Stimulated activated naive B cell treated with anti-CD40 and anti-IgM and Interleukin-4, amounts not matched to agents 10 μg/mL and 1 μg/mL and 100 μg/mL, for 72 hours (primary cell): ENCODE data around the gene EFR3B.
A peak's percentile ranks its signal among the peaks of the same experiment; 100 is the strongest.

Source experiments
- ATAC-seq, 2 donors: fragments of 150-1000 bp; cut with Tn5 transposase; replicated peaks; 2 replicates each; pipeline ENCODE4 v1.10.0; 2021; ENCODE audit warnings: moderate library complexity in 1 of 2
- DNase-seq: peaks from one replicate; pipeline ENCODE4 v3.0.0; 2021
- H3K27ac Mint-ChIP-seq: one replicate; pipeline ENCODE4 v1.8.0; 2022; ENCODE audit warnings: mild to moderate bottlenecking, mixed read lengths
- H3K27me3 Mint-ChIP-seq, 2 donors: one replicate each; pipeline ENCODE4 v1.8.0; 2022; ENCODE audit warnings: mixed read lengths in 2 of 2
- H3K36me3 Mint-ChIP-seq, 2 donors: one replicate each; pipeline ENCODE4 v1.8.0; 2022; ENCODE audit warnings: mixed read lengths in 2 of 2, mild to moderate bottlenecking in 1 of 2
- H3K4me1 Mint-ChIP-seq, 2 donors: one replicate each; pipeline ENCODE4 v1.8.0; 2022; ENCODE audit warnings: mixed read lengths in 2 of 2, mild to moderate bottlenecking in 1 of 2
- H3K4me3 Mint-ChIP-seq, 2 donors: one replicate each; pipeline ENCODE4 v1.8.0; 2022; ENCODE audit warnings: mild to moderate bottlenecking in 2 of 2, mixed read lengths in 2 of 2, moderate library complexity in 1 of 2
- H3K9me3 Mint-ChIP-seq, 2 donors: one replicate each; pipeline ENCODE4 v1.8.0; 2022; ENCODE audit warnings: mixed read lengths in 2 of 2, mild to moderate bottlenecking in 1 of 2

Gene EFR3B

GRCh38 chr2:25044011-25044410 lies 2.1 kb downstream of the EFR3B start:
- peaks cover 23 to 39% of the 10 kb centered on the region in 2 donors for H3K4me1 Mint-ChIP-seq
- ATAC-seq (no peak), DNase-seq (no peak)
- H3K9me3 Mint-ChIP-seq: no peaks in the 10 kb centered on the region
- H3K27me3 Mint-ChIP-seq: peaks cover 32 to 44% of the 10 kb centered on the region in 2 donors
- peak overlapping the region; percentile 20 for H3K27ac Mint-ChIP-seq
- no peaks in the 10 kb centered on the region for H3K36me3 Mint-ChIP-seq
- peak overlapping the region in 1 of 2 donors; percentile 33 for H3K4me3 Mint-ChIP-seq

- DNase-seq (peak; percentile 32), ATAC-seq (peak; percentile 23 to 38)
- H3K9me3 Mint-ChIP-seq: no peaks in the 10 kb centered on the region
- H3K4me1 Mint-ChIP-seq: peaks cover 23 to 39% of the 10 kb centered on the region in 2 donors
- H3K27me3 Mint-ChIP-seq: peaks cover 35 to 48% of the 10 kb centered on the region in 2 donors
- peak overlapping the region in 1 of 2 donors; percentile 15 for H3K4me3 Mint-ChIP-seq
- no peak overlapping the region for H3K27ac Mint-ChIP-seq
- H3K36me3 Mint-ChIP-seq: no peaks in the 10 kb centered on the region
Measured at GRCh38 chr2:25044990-25045389, 3.1 kb downstream of the EFR3B start.

- Mint-ChIP-seq H3K27ac (no peak overlapping the region), H3K4me1 (peaks cover 9% of the 10 kb centered on the region in 2 donors), H3K9me3 (no peaks in the 10 kb centered on the region), H3K36me3 (no peaks in the 10 kb centered on the region), H3K27me3 (peaks cover 14 to 23% of the 10 kb centered on the region in 2 donors), H3K4me3 (no peak overlapping the region)
- no peak for DNase-seq
- no peak for ATAC-seq
Measured at GRCh38 chr2:25049422-25049821, 7.5 kb downstream of the EFR3B start.

- Mint-ChIP-seq H3K4me3 (no peak overlapping the region), H3K9me3 (no peaks in the 10 kb centered on the region), H3K4me1 (peaks cover 2 to 3% of the 10 kb centered on the region in 2 donors), H3K36me3 (no peaks in the 10 kb centered on the region), H3K27me3 (peaks cover 7 to 17% of the 10 kb centered on the region in 2 donors), H3K27ac (no peak overlapping the region)
- no peak for DNase-seq
- ATAC-seq: no peak
Measured at GRCh38 chr2:25050128-25050527, 8.3 kb downstream of the EFR3B start.

- Mint-ChIP-seq H3K36me3 (no peaks in the 10 kb centered on the region), H3K27me3 (peaks cover 5 to 9% of the 10 kb centered on the region in 2 donors), H3K27ac (no peak overlapping the region), H3K4me1 (peaks cover 0 to 2% of the 10 kb centered on the region in 2 donors), H3K4me3 (no peak overlapping the region), H3K9me3 (no peaks in the 10 kb centered on the region)
- ATAC-seq (no peak), DNase-seq (no peak)
Measured at GRCh38 chr2:25053041-25053440, 11.2 kb downstream of the EFR3B start.

GRCh38 chr2:25054720-25055119 lies 12.8 kb downstream of the EFR3B start:
- no peak for DNase-seq
- H3K9me3 Mint-ChIP-seq: no peaks in the 10 kb centered on the region
- H3K27ac Mint-ChIP-seq: no peak overlapping the region
- H3K27me3 Mint-ChIP-seq: peaks cover 0 to 5% of the 10 kb centered on the region in 2 donors
- H3K4me1 Mint-ChIP-seq: peaks cover 0 to 2% of the 10 kb centered on the region in 2 donors
- ATAC-seq: no peak
- H3K36me3 Mint-ChIP-seq: no peaks in the 10 kb centered on the region
- H3K4me3 Mint-ChIP-seq: no peak overlapping the region

GRCh38 chr2:25055376-25055920 lies 13.6 kb downstream of the EFR3B start:
- no peaks in the 10 kb centered on the region for H3K4me1 Mint-ChIP-seq
- H3K4me3 Mint-ChIP-seq: no peak overlapping the region
- H3K27ac Mint-ChIP-seq: no peak overlapping the region
- DNase-seq: no peak
- peaks cover 0 to 5% of the 10 kb centered on the region in 2 donors for H3K27me3 Mint-ChIP-seq
- H3K9me3 Mint-ChIP-seq: no peaks in the 10 kb centered on the region
- H3K36me3 Mint-ChIP-seq: no peaks in the 10 kb centered on the region
- no peak for ATAC-seq

GRCh38 chr2:25056098-25056821 lies 14.4 kb downstream of the EFR3B start:
- ATAC-seq (no peak), DNase-seq (no peak)
- Mint-ChIP-seq H3K27ac (no peak overlapping the region), H3K4me1 (no peaks in the 10 kb centered on the region), H3K36me3 (no peaks in the 10 kb centered on the region), H3K27me3 (peaks cover 0 to 5% of the 10 kb centered on the region in 2 donors), H3K4me3 (no peak overlapping the region), H3K9me3 (no peaks in the 10 kb centered on the region)

- DNase-seq: no peak
- Mint-ChIP-seq H3K27me3 (no peaks in the 10 kb centered on the region), H3K4me1 (peaks cover 5 to 10% of the 10 kb centered on the region in 2 donors), H3K9me3 (peaks cover 6 to 10% of the 10 kb centered on the region in 2 donors), H3K4me3 (no peak overlapping the region), H3K36me3 (no peaks in the 10 kb centered on the region), H3K27ac (no peak overlapping the region)
- ATAC-seq: no peak
Measured at GRCh38 chr2:25062511-25062917, 20.6 kb downstream of the EFR3B start.

GRCh38 chr2:25063876-25064660 lies 22.2 kb downstream of the EFR3B start:
- H3K9me3 Mint-ChIP-seq: peaks cover 6 to 10% of the 10 kb centered on the region in 2 donors
- no peak overlapping the region for H3K27ac Mint-ChIP-seq
- ATAC-seq: no peak
- no peaks in the 10 kb centered on the region for H3K36me3 Mint-ChIP-seq
- no peak for DNase-seq
- no peak overlapping the region for H3K4me3 Mint-ChIP-seq
- no peaks in the 10 kb centered on the region for H3K27me3 Mint-ChIP-seq
- H3K4me1 Mint-ChIP-seq: peaks cover 5 to 10% of the 10 kb centered on the region in 2 donors

GRCh38 chr2:25065768-25066167 lies 23.9 kb downstream of the EFR3B start:
- H3K4me3 Mint-ChIP-seq: no peak overlapping the region
- no peaks in the 10 kb centered on the region for H3K27me3 Mint-ChIP-seq
- H3K4me1 Mint-ChIP-seq: peaks cover 5 to 10% of the 10 kb centered on the region in 2 donors
- no peak for DNase-seq
- ATAC-seq: no peak
- no peaks in the 10 kb centered on the region for H3K36me3 Mint-ChIP-seq
- peaks cover 6 to 12% of the 10 kb centered on the region in 2 donors for H3K9me3 Mint-ChIP-seq
- H3K27ac Mint-ChIP-seq: no peak overlapping the region

- no peak for DNase-seq
- Mint-ChIP-seq H3K36me3 (no peaks in the 10 kb centered on the region), H3K27me3 (no peaks in the 10 kb centered on the region)
Measured at GRCh38 chr2:25066455-25066854, 24.6 kb downstream of the EFR3B start.

GRCh38 chr2:25068217-25068616 lies 26.3 kb downstream of the EFR3B start:
- no peak for DNase-seq
- ATAC-seq: no peak
- H3K36me3 Mint-ChIP-seq: no peaks in the 10 kb centered on the region
- H3K4me3 Mint-ChIP-seq: no peak overlapping the region
- no peaks in the 10 kb centered on the region for H3K27me3 Mint-ChIP-seq
- H3K4me1 Mint-ChIP-seq: peaks cover 5 to 10% of the 10 kb centered on the region in 2 donors
- no peak overlapping the region for H3K27ac Mint-ChIP-seq
- H3K9me3 Mint-ChIP-seq: peaks cover 6 to 12% of the 10 kb centered on the region in 2 donors

More at GRCh38 chr2:25066455-25066854, 24.6 kb downstream of the EFR3B start:
- no peak for ATAC-seq
- no peak overlapping the region for H3K4me3 Mint-ChIP-seq
- H3K27ac Mint-ChIP-seq: no peak overlapping the region
- peaks cover 5 to 10% of the 10 kb centered on the region in 2 donors for H3K4me1 Mint-ChIP-seq
- H3K9me3 Mint-ChIP-seq: peaks cover 6 to 12% of the 10 kb centered on the region in 2 donors

- H3K36me3 Mint-ChIP-seq: no peaks in the 10 kb centered on the region
- H3K27ac Mint-ChIP-seq: no peak overlapping the region
- no peak for ATAC-seq
- H3K4me1 Mint-ChIP-seq: peaks cover 5 to 14% of the 10 kb centered on the region in 2 donors
- no peak for DNase-seq
- H3K27me3 Mint-ChIP-seq: no peaks in the 10 kb centered on the region
- H3K9me3 Mint-ChIP-seq: peaks cover 0 to 3% of the 10 kb centered on the region in 2 donors
- no peak overlapping the region for H3K4me3 Mint-ChIP-seq
Measured at GRCh38 chr2:25071966-25072365, 30.1 kb downstream of the EFR3B start.
